ES-I3 (cell line): ENCODE data around the gene TSEN54.

ENCODE experiments used
- H3K36me3 ChIP-seq: 2 replicates; pipeline ENCODE4 v1.6.1; 2013; ENCODE audit warnings: mild to moderate bottlenecking, low read length, control low read depth, moderate library complexity; ENCODE audit not compliant: insufficient read depth
- H3K4me1 ChIP-seq: 2 replicates; pipeline ENCODE4 v1.6.1; 2013; ENCODE audit warnings: mild to moderate bottlenecking, control low read depth, low read length; ENCODE audit not compliant: insufficient read depth
- H3K9ac ChIP-seq: 2 replicates; pipeline ENCODE4 v1.6.1; 2013; ENCODE audit warnings: low read depth, mild to moderate bottlenecking, low read length, moderate library complexity
- H3K9me3 ChIP-seq: 2 replicates; pipeline ENCODE4 v1.6.1; 2013; ENCODE audit warnings: mild to moderate bottlenecking, low read length, moderate library complexity; ENCODE audit not compliant: control insufficient read depth, insufficient read depth

TSEN54 gene

GRCh38 chr17:75572713-75573539, 56.6 kb downstream of the TSEN54 start:
- no peaks in the 10 kb centered on the region; the same call in 1 of the 2 replicates for H3K4me1 ChIP-seq
- no peak overlapping the region for H3K9ac ChIP-seq
- no peaks in the 10 kb centered on the region for H3K36me3 ChIP-seq
- no peaks in the 10 kb centered on the region for H3K9me3 ChIP-seq

GRCh38 chr17:75573540-75573957, 57.2 kb downstream of the TSEN54 start:
- Histone ChIP-seq H3K9ac (no peak overlapping the region), H3K4me1 (no peaks in the 10 kb centered on the region; the same call in 1 of the 2 replicates), H3K36me3 (no peaks in the 10 kb centered on the region), H3K9me3 (no peaks in the 10 kb centered on the region)

GRCh38 chr17:75573994-75574393, 57.7 kb downstream of the TSEN54 start:
- Histone ChIP-seq H3K4me1 (no peaks in the 10 kb centered on the region; the same call in 1 of the 2 replicates), H3K9me3 (no peaks in the 10 kb centered on the region), H3K36me3 (no peaks in the 10 kb centered on the region), H3K9ac (no peak overlapping the region)
